Heart left ventricle (tissue), 16 donors: ENCODE results near the gene NEIL1. TPM values are rescaled to one million over a fixed set of nuclear protein-coding genes. Genes with fewer than 3 reads are reported as not detected.

Experiments used
- ATAC-seq, 4 donors: fragments of 200-7000 bp; cut with Tn5 transposase; one replicate each; pipeline ENCODE4 v1.9.1; 2020 to 2022; ENCODE audit warnings: moderate library complexity in 4 of 4, mild to moderate bottlenecking in 3 of 4, moderate number of reproducible peaks in 1 of 4
- DNase-seq, 5 donors: peaks; one replicate each; pipeline ENCODE4 v3.0.0-alpha.2; 2020
- H3K27ac ChIP-seq, 12 donors: fragments of 200-600 bp; sonication (generic) in 4 of 12; one replicate each; pipeline versions ENCODE4 v1.5.0 to v1.8.0; 2016 to 2022; ENCODE audit warnings: mild to moderate bottlenecking in 2 of 12
- H3K27me3 ChIP-seq, 9 donors: fragments of 200-600 bp; sonication (generic) in 2 of 9; one replicate each; pipeline versions ENCODE4 v1.5.1 to v1.8.0; 2016 to 2022; ENCODE audit warnings: mild to moderate bottlenecking in 3 of 9
- H3K36me3 ChIP-seq, 9 donors: fragments of 200-600 bp; sonication (generic) in 2 of 9; one replicate each; pipeline versions ENCODE4 v1.5.0 to v1.8.0; 2018 to 2022; ENCODE audit warnings: mild to moderate bottlenecking in 2 of 9
- H3K4me1 ChIP-seq, 12 donors: fragments of 200-600 bp; sonication (generic) in 4 of 12; one replicate each; pipeline versions ENCODE4 v1.5.0 to v1.8.0; 2016 to 2022; ENCODE audit warnings: mild to moderate bottlenecking in 3 of 12
- H3K4me3 ChIP-seq, 12 donors: fragments of 200-600 bp; sonication (generic) in 4 of 12; one replicate each; pipeline versions ENCODE4 v1.5.0 to v1.8.0; 2017 to 2022; ENCODE audit warnings: mild to moderate bottlenecking in 9 of 12, moderate library complexity in 4 of 12
- H3K9me3 ChIP-seq, 12 donors: fragments of 200-600 bp; sonication (generic) in 4 of 12; one replicate each; pipeline versions ENCODE4 v1.5.0 to v1.8.0; 2016 to 2022; ENCODE audit warnings: mild to moderate bottlenecking in 1 of 12
- POLR2A ChIP-seq, 2 donors: fragments of 450-650 bp; IDR thresholded peaks; one replicate each; pipeline ENCODE4 v1.6.1; 2017; ENCODE audit warnings: antibody characterized with exemption in 2 of 2, mild to moderate bottlenecking in 2 of 2, moderate library complexity in 2 of 2
- WGBS, 4 donors: extraction: QIAGEN DNeasy Blood & Tissue Kit in 2 of 4; methylation state at CpG; one replicate each; pipeline versions ENCODE4 v1.1.5 to v1.1.7; 2013 to 2018; 5-methylcytosine and 5-hydroxymethylcytosine counted together
- intact Hi-C, 10 donors: fragments of 100-400 bp; cut with DNase I; formaldehyde crosslinking; loops; one replicate each; pipeline versions ENCODE4 v1.11.1 to v1.14.2; 2022
- polyA plus RNA-seq, 2 donors: library from polyadenylated mRNA; stranded (reverse); fragments of 200-250 nt; gene quantifications; one replicate each; pipeline ENCODE4 v1.2.3, GENCODE V29; 2013
- total RNA-seq, 9 donors: library from RNA; depleted of rRNA in 2 of 9; stranded (reverse); fragments of >200 nt in 2 of 9; fragmentation: NEBNext Ultra II Directional in 3 of 9; extraction: Animal tissue kit (Norgen Biotek cat#: 25700) in 3 of 9; gene quantifications; one replicate each; pipeline versions ENCODE4 v1.1.0 to v1.2.4, GENCODE V29; 2016 to 2023
- TF ChIP-seq, protein P1 (sequence below), 12 donors: fragments of 200-600 bp; sonication (generic) in 4 of 12; IDR thresholded peaks; one replicate each; pipeline versions ENCODE4 v1.5.0 to v1.8.0; 2018 to 2022; ENCODE audit warnings: antibody characterized with exemption in 12 of 12, mild to moderate bottlenecking in 5 of 12
- donor health status: ischemic (EF 13 %, LVEDD 7.1; RV severe dilation, severe dysfunction).
- donor health status: healthy with polysubstance abuse.
- donor health status: DM: no; HTN: yes; CAD: no.
- donor health status: DM: no; HTN: no; CAD: no.
- donor health status: ischemic (EF 25% LVEDD 6.9; RV normal size, moderate dysfunction).
- donor health status: ischemic (EF 25% LVEDD 5.7; RV mildly dilated, moderate dysfunction).
- donor health status: healthy.
- donor health status: DM: yes; HTN: yes; CAD: no.
- donor health status: ischemic (EF 35%, LVEDD 5.7; RV mildly dilated, moderate dysfunction).
- donor health status: nonischemic (EF 11% LVEDD 7.7; RV severe dilation, severe dysfunction).
- donor health status: DM: yes; HTN: yes; CAD: no.
- donor health status: PGD.
- donor health status: ischemic (EF 29% LVEDD 5.4; RV normal size, mild dysfunction).
- donor health status: nonischemic (EF 23%, LVEDD 6.1; RV moderate dilation, normal function).

The NEIL1 gene
- total and polyA plus RNA-seq, 11 donors: 3.8 to 15.3 (median 8.1) TPM

DNA sequence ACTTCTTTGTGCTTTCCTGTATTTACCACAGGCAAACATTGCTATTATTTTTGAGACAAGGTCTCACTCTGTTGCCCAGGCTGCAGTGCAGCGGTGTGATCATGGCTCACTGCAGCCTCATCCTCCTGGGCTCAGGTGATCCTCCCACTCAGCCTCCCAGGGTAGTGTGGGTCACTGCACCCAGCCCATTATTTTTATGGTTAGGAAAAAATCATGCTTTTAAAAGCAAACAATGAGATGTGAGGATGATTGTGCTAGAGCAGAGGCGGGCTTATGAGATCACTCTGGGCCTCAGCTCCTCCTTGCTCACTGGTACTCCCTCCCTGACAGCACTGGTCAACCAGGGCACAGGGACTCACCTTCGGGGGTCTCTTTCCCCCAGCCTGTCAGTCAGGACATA, 19.3 kb downstream of the NEIL1 start:
- intact Hi-C loops: loop anchor here in 8 of 10 donors (5.0 to 10.0 kb wide), 7 partner anchors 86 to 436 kb away; partner anchors contain the start of genes SIN3A (in 6 of the 8), IMP3 (in 1 of the 8) and SNX33 (in 1 of the 8)
- ATAC-seq (no peak), DNase-seq (no peak)
- TF ChIP-seq, protein P1, sequence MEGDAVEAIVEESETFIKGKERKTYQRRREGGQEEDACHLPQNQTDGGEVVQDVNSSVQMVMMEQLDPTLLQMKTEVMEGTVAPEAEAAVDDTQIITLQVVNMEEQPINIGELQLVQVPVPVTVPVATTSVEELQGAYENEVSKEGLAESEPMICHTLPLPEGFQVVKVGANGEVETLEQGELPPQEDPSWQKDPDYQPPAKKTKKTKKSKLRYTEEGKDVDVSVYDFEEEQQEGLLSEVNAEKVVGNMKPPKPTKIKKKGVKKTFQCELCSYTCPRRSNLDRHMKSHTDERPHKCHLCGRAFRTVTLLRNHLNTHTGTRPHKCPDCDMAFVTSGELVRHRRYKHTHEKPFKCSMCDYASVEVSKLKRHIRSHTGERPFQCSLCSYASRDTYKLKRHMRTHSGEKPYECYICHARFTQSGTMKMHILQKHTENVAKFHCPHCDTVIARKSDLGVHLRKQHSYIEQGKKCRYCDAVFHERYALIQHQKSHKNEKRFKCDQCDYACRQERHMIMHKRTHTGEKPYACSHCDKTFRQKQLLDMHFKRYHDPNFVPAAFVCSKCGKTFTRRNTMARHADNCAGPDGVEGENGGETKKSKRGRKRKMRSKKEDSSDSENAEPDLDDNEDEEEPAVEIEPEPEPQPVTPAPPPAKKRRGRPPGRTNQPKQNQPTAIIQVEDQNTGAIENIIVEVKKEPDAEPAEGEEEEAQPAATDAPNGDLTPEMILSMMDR (IDR thresholded peaks at IDR 0.05): no peak
- no peak for TF ChIP-seq POLR2A (IDR thresholded peaks at IDR 0.05)
- Histone ChIP-seq H3K27me3 (no peaks in the 10 kb centered on the region), H3K9me3 (no peaks in the 10 kb centered on the region), H3K4me3 (no peak overlapping the region), H3K4me1 (peaks cover 0 to 23% (median 16%) of the 10 kb centered on the region in 12 donors), H3K27ac (no peak overlapping the region), H3K36me3 (peaks cover 0 to 78% (median 67%) of the 10 kb centered on the region in 9 donors)
- WGBS, 4 donors: 93 to 97% (median 95%) methylated on average over 3 of the region's 3 CpGs

DNA sequence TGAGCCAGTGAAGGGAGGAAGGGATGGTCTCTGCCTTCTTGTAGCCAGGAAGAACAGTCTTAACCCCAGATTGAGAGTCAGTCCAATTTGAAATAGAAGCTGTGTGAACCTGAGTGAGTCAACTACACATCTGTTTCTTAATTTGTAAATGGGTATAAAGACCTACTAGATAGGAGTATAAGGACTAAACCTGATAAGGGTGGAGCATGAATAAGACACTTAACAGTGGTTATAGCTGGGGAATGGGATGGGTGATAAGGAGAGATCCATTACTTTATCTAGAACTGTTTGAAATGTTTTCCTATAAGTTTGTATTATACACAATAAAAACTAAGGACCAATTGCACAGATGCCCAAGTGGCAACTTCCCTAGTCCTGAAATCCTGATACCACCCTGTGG, 20.2 kb downstream of the NEIL1 start:
- H3K4me3 ChIP-seq: peak overlapping the region in 2 of 12 donors; percentile 81 to 94
- H3K27me3 ChIP-seq: no peaks in the 10 kb centered on the region
- peaks cover 0 to 78% (median 67%) of the 10 kb centered on the region in 9 donors for H3K36me3 ChIP-seq
- H3K27ac ChIP-seq: peak overlapping the region in 2 of 12 donors; percentile 99 to 100
- peaks cover 0 to 23% (median 16%) of the 10 kb centered on the region in 12 donors for H3K4me1 ChIP-seq
- no peaks in the 10 kb centered on the region for H3K9me3 ChIP-seq
- DNase-seq (no peak), ATAC-seq (no peak)
- TF ChIP-seq, protein P1 (IDR thresholded peaks at IDR 0.05): no peak
- no peak for TF ChIP-seq POLR2A (IDR thresholded peaks at IDR 0.05)
- intact Hi-C loops: loop anchor here in 8 of 10 donors (5.0 to 10.0 kb wide), 7 partner anchors 85 to 435 kb away; partner anchors contain the start of genes SIN3A (in 6 of the 8), IMP3 (in 1 of the 8) and SNX33 (in 1 of the 8)

DNA sequence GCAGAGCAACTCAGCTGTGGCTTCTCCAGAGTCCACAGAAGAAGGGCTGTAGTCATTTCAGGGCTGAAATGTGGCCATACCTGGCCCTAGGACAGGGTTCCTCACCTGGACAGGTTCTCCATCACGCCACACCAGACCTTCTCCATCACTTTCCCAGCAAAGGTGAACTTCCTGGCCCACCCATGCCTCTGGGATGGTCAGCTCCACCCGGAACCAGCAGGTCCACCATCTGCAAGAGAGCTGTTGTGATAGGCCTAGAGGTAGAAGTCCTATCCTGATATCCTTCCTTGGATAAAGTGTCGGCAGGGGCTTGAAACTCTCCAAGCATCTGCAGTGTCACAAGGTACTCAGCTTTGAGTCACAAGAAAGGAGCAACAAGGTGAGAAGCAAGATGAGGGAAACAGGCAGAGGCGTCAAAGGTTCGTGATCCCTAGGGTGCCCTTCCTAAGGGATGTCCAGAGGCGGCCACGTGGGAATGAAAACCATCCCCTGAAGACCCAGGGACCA, 20.6 kb downstream of the NEIL1 start:
- Histone ChIP-seq H3K27me3 (no peaks in the 10 kb centered on the region), H3K4me1 (peaks cover 0 to 23% (median 16%) of the 10 kb centered on the region in 12 donors), H3K9me3 (no peaks in the 10 kb centered on the region), H3K4me3 (peak overlapping the region; percentile 63 to 100 (median 86)), H3K27ac (peak overlapping the region in 11 of 12 donors; percentile 96 to 100 (median 98)), H3K36me3 (peaks cover 0 to 78% (median 67%) of the 10 kb centered on the region in 9 donors)
- DNase-seq: no peak
- intact Hi-C loops: loop anchor here in 8 of 10 donors (5.0 to 10.0 kb wide), 7 partner anchors 85 to 435 kb away; partner anchors contain the start of genes SIN3A (in 6 of the 8), IMP3 (in 1 of the 8) and SNX33 (in 1 of the 8)
- WGBS, 4 donors: 39 to 44% (median 41%) methylated on average over 7 of the region's 7 CpGs
- ATAC-seq: peak in 1 of 4 donors; percentile 0
- TF ChIP-seq, protein P1 (IDR thresholded peaks at IDR 0.05): no peak
- TF ChIP-seq POLR2A (IDR thresholded peaks at IDR 0.05): no peak

DNA sequence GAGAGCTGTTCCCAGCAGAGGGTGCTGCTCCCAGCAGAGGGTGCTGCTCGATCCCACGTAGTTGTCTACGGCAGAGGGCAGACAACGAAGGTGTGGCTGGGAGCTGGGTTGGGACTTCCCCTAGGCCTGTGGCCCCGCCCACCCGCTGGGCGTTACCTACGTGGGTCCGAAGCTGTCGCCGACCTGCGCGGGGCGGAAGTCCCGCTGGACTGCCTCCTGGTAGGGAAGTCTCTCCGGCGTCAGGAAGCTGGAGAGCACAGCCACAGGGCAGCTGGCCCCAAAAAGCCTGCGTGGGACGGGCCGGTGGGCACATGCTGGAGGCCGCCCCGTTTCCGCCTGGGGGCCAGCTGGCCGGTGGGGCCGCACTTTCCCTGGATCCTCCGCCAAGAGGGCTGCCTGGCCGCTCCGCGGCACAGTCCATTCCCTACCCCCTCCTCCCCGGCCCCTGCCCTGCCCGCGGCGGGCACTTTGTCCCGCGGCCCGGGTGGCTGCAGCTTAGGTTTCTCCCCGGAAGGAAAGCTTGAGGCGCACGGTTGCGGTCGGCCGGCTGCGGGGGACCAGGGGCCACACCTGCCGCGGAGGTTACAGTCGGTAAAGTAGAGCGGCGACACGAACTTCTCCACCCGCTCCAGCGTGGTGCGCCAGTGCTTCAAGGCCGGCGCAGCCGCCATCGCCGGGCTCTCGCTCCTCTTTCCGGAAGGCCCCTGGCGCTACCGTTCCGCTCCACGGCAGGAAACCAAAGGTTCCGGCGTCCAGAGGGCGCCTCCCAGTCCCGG, 21.3 kb downstream of the NEIL1 start, which contains the start of gene MAN2C1:
TSS of gene MAN2C1 (minus strand) at position 695 of the 776 bp plus-strand sequence. CDS start at position 671, 24 bp downstream.
- no peaks in the 10 kb centered on the region for H3K9me3 ChIP-seq
- H3K27me3 ChIP-seq: no peaks in the 10 kb centered on the region
- 0 to 1% (median 0%) methylated on average over 11 to 67 of the region's 67 CpGs for WGBS, 4 donors
- TF ChIP-seq, protein P1 (IDR thresholded peaks at IDR 0.05): peak; percentile 52 to 93 (median 70)
- peak in 1 of 2 donors; percentile 77 for TF ChIP-seq POLR2A (IDR thresholded peaks at IDR 0.05)
- H3K36me3 ChIP-seq: peaks cover 0 to 77% (median 67%) of the 10 kb centered on the region in 9 donors
- peak within 1 kb of the TSS; percentile 92 to 100 (median 98) for H3K27ac ChIP-seq
- H3K4me3 ChIP-seq: peak within 1 kb of the TSS; percentile 63 to 100 (median 86)
- H3K4me1 ChIP-seq: peaks cover 0 to 23% (median 16%) of the 10 kb centered on the region in 12 donors
- ATAC-seq (peak; percentile 95 to 98 (median 96)), DNase-seq (peak; percentile 94 to 97 (median 97))
- intact Hi-C loops: loop anchor here in 8 of 10 donors (1.0 to 10.0 kb wide), 10 partner anchors 33 to 434 kb away; partner anchors contain the start of genes SIN3A (in 7 of the 8), IMP3 (in 1 of the 8), SNUPN (in 1 of the 8) and SNX33 (in 1 of the 8)
